Frontal cortex (tissue), 4 donors: Measurements from ENCODE around the gene HIVEP3. TPM values are rescaled to one million over a fixed set of nuclear protein-coding genes. Genes with fewer than 3 reads are reported as not detected.

Experiments
- DNase-seq, 2 donors: peaks; one replicate each; pipeline ENCODE4 v3.0.0; 2012; ENCODE audit warnings: low spot score in 2 of 2
- FAIRE-seq: peaks from 2 replicates; lab custom pipeline; 2012; peaks lifted over from hg19 to GRCh38; lab: Jason Lieb, UNC
- total RNA-seq: library from RNA; depleted of rRNA; stranded (reverse); fragments of >200 nt; gene quantifications from one replicate; pipeline ENCODE4 v1.2.3, GENCODE V29; 2014
- donor health status: control.
- donor health status: control.
- donor health status: control.

Gene HIVEP3
- total RNA-seq, 1 donor from 2014 or later: 12.6 TPM

DNA sequence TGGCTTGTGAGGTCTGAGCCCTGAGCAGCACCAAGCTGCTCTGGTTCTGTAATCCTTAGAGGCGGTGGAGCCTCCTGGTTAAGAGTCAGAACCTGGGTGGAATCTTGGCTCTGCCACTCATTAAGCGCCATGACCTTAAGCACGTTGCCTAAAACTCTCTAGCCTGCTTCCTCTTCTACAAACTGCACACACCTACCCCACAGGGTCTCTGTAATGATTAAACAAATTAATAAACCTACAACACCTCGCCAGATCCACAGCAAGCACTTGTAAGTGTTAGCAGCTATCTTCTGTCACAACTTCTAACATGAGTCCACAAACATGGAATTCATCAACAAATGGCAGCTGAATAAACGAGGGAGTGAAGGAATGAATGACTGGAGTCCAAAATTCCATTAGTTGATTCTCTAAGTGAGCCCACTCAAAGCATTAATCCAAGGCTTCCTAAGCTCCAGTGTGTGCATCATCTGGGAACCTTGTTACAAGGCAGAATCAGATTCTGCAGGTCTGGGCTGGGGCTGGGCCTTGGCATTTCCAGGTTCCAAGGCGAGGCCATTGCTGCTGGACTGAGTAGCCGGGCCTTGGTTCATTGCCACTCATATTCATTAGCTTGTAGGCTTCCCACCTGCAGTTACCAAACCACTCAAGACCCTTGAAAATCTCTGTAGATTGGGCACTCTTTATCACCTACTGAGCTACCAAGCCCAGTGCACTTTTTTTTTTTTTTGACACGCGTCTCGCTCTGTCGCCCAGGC lies 168.6 kb downstream of the HIVEP3 start:
- DNase-seq (no peak), FAIRE-seq (no peak)

GRCh38 chr1:41745022-41745421 lies 173.7 kb downstream of the HIVEP3 start:
- DNase-seq: no peak
- FAIRE-seq: no peak

DNA sequence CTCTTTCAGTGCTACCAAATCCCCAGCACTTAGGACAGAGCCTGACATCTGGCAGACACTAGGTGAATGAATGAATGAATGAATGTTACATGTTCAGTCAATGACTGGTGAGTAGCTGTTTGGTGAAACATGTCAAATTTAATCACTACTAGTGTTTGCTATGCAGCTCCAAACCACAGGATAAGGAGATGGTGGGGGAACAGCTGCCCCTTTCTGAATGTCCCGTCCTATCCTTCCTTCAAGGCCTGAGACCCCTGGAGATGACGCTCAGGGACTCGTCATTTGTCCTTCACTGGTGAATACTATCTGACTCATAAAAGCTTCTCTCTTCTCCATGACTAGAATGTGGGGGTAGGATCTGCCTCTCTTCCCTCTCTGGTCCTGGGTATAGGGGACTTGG lies 175.4 kb downstream of the HIVEP3 start:
- DNase-seq: no peak
- FAIRE-seq: no peak

- FAIRE-seq (no peak), DNase-seq (no peak)
Measured at GRCh38 chr1:41742219-41742618, 176.5 kb downstream of the HIVEP3 start.

GRCh38 chr1:41741244-41741643 lies 177.5 kb downstream of the HIVEP3 start:
- DNase-seq: no peak
- no peak for FAIRE-seq

- DNase-seq (no peak), FAIRE-seq (no peak)
Measured at GRCh38 chr1:41740630-41741239, 178.0 kb downstream of the HIVEP3 start.

DNA sequence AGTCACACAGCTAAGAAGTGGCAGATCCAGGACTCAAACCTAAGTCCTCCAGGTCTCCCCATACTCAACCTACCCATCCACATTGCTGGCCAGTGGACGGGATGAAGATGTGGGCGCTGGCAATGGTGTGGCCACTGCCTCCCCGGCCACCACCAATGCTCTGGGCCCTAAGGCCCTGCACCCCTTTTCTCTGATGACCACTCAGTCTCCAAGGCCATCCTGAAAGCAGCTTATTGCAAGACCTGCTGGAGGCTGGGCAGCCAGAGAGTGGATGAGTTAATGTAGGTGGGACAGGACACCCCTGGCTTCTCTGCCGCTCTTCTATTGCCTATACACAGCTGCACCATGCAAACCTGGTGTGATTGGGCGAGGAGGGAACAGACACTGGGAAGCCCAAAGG lies 178.7 kb downstream of the HIVEP3 start:
- DNase-seq (no peak), FAIRE-seq (no peak)

DNA sequence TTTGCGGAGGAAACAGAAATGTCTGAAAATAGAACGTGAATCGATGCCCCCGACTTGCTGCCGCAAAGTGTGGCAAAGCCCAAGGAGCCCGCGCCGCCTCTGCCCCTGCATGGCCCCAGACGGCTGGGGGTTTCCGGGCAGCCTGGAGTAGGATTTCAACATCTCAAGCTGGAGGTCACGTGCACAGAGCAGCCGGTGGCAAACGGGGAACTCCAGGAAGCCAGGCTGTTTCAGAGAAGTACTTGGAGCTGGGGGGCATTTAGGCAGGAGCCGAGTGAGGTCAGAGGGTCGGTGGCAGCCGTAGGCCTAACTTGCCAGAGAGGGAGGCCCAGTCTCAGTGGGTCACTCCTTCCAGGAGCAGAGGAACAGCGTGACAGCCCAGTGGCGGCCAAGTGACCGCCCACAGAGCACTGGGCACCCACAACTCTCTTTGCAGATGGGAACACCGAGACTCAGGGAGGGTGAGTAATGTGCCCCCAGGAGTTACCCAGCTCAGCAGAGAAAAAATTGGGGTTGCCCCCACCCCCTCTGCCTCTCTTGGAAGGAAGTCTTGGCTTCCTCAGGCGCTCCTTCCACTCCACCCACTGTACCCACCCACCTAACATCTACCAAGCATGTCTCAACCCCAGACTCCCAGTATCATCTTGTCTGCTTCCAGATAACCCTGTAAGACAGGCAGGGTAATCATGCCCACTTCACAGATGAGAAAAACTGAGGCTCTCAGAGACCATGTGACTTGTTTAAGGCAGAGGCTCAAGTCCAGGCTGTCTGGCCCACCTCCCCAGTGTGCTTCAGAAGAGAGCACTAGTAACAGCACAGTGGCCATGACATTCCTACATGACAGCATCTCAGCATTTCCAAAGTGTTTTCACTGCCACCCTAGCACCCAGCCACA lies 179.4 kb downstream of the HIVEP3 start:
- DNase-seq (peak in 1 of 2 donors; percentile 44), FAIRE-seq (no peak)

DNA sequence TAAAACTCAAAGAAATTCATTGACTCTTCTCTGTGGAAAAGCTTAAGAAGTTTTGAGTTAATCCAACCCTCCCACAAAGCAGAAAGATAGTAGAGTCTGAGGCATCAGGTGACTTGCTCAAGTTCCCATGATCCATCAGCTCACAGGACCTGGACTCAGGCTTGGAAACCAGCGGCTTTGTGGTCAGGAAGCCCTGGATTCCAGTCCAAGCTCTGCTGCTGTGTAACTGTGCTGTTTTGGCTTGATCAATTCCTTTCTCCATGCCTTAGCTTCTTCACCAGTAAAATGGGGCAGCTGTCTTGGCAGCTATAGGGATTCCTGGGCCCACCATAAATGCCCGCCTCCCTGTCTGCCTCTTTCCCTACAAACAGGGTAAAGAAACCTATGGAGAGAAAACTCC lies 180.2 kb downstream of the HIVEP3 start:
- FAIRE-seq: no peak

GRCh38 chr1:41738006-41738405 lies 180.7 kb downstream of the HIVEP3 start:
- FAIRE-seq: no peak
- no peak for DNase-seq

More for the DNA sequence above, 180.2 kb downstream of the HIVEP3 start:
- DNase-seq: no peak

- no peak for FAIRE-seq
- DNase-seq: peak; percentile 21 to 56
Measured at GRCh38 chr1:41735631-41736260, 183.0 kb downstream of the HIVEP3 start.

DNA sequence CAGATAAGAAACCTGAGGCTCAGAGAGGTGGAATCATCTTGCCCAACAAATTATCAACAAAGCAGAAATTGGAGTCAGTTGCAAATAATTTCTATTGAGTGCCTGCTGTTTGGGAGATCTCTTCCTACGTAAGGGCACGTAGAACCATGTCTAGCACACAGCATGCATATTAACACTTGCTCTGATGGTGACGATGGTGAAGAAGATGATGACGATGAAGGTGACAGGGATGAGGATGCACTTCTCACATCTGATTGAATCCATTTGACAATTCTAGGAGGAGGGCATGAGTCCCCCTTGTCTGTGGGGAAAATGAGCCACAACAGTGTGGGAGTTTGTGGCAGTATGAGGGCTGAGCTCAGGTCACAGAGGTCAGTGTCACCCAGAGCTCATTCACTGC lies 183.6 kb downstream of the HIVEP3 start:
- DNase-seq: no peak
- FAIRE-seq: no peak

DNA sequence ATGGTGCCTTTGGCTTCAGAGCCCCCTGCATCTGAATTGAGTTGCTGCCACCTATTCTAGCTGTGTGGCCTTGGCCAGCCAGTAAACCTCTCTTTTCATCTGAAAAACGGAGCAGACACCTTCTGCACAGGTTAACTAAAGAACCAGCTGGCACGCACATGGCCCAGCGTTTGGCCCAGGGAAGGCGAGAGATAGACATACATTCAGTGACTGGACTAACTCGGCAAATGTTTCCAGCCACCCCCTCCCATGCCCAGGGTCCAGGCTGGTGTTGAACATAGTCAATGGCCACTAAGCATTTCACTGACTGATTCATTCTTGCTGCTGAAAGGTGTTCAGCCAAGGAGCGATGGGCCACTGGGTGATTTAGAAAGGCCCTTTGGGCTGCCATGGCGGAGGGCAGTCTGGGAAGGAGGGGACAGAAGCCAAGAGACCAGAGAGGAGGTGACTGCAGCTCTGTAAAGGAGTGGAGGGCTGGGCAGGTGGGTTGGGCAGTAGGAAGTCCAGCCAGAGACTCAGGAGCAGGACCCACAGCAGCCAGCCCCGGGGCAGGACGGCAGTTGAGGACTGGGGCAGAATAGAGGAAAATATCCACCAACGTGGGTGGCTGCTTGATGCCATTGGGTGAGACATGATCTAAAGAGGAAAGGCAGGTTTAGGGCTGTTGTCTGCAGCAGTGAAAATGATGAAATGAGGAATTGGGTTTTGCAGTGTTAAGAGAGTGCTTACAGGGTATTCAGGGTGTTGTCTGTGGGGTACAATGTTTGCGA lies 184.3 kb downstream of the HIVEP3 start:
- no peak for DNase-seq
- FAIRE-seq: no peak

- no peak for FAIRE-seq
- DNase-seq: no peak
Measured at GRCh38 chr1:41733725-41734124, 185.0 kb downstream of the HIVEP3 start.

- DNase-seq (no peak), FAIRE-seq (no peak)
Measured at GRCh38 chr1:41733021-41733420, 185.7 kb downstream of the HIVEP3 start.

DNA sequence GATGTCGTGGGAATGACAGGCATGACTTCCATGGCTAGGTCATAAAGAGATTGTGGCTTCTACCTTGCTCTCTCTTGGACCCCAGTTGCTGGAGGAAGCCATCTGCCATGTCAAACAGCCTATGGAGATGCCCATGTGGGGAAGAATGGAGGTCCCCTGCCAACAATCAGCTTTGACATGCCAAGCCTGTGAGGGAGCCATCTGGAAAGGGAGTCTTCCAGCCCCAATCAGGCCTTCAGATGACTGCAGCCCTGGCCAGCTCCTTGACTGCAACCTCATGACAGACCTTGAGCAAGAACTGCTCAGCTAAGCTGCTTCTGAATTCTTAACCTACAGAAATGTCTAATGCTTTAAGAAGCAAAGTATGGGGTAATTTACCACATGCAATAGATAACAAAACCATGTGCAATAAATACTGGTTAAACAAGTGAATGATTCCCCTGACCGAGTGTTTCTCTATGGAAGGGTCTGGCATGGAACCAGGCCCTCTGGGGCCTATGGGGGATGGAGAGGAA lies 187.1 kb downstream of the HIVEP3 start:
- no peak for DNase-seq
- no peak for FAIRE-seq

DNA sequence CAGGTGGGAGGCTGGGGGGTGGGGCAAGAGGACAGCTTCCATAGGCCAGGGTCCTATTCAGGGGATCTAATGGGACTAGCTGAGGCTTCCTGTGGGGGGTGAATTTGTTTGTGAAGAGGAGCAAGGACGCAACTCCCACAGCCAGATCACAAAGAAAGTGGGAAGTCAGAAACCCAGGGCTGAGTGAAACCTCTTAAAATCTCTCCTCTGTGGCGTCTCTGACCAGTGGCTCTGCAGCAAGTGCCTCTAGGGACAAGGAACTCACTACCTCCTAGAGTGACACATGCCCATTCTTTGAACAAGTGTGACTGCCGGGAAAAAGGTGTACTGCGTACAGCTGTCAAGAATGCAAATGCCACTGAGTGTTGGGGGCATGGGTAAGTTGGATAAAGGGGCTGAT lies 187.9 kb downstream of the HIVEP3 start:
- DNase-seq (no peak), FAIRE-seq (no peak)

DNA sequence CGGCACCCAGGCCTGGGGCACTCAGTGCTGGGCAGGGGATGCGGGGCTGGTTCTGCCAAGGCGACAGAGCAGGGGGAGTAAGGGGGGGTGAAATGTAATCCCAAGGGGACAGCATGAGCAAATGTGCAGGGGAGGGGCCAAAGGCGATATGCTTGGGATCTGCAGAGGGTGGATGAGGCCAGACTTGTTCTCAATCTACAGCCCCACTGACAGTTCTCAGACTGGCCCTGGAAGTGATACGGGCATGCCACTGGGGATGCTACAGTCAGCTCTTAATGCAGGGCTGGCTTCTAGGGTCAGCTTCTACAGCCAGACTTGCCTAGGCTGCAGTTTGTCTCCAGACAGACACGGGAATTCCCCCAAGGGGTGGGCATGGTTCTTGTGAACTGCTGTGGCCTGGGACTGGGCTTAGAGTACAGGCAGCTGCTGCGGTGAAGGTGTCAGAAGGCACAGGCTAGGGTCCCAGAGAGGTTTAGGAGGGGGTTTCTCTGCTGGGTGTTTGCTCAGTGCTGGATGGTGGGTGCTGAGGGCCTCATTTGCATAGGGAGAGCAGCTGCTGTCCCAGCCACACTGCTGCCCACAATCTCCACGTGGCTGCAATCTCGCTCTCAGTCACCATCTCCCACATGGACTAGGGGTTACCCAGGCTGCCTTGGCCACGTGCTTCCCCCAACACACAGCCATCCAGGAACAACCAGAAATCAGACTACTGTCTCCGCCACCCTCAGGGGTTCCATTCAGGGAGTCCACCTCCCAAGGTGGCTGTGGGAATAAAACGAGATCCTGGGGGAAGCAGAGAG lies 190.1 kb downstream of the HIVEP3 start:
- DNase-seq: peak in 1 of 2 donors; percentile 54
- FAIRE-seq: no peak

DNA sequence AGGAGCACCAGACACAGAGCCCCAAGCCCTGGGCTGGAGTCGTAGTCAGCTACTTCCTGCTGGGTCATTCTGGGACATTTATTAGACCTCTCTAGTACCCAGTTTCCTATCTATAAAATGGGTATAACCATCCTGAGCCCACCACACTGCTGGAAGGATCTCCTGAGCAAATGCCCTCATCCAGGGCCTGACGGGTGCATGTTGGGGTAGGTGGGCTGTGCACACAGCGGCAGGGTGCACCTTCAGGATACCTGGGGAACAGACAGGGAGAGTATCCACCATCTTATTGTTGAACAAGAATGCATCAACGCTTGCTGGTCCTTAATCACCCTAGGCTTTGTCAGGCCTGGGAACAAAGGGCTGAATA lies 191.0 kb downstream of the HIVEP3 start:
- no peak for DNase-seq
- no peak for FAIRE-seq
